ENCODE data around the gene MEGF10. TPM values are rescaled to one million over a fixed set of nuclear protein-coding genes. Genes with fewer than 3 reads are reported as not detected.

Gene MEGF10
- total and polyA plus RNA-seq, 10 of the 15 experiments (the other 5 are each of a cell fraction or from before 2014, with no cell fraction given): 0.03 to 0.21 (median 0.05) TPM; not detected in 5

DNA sequence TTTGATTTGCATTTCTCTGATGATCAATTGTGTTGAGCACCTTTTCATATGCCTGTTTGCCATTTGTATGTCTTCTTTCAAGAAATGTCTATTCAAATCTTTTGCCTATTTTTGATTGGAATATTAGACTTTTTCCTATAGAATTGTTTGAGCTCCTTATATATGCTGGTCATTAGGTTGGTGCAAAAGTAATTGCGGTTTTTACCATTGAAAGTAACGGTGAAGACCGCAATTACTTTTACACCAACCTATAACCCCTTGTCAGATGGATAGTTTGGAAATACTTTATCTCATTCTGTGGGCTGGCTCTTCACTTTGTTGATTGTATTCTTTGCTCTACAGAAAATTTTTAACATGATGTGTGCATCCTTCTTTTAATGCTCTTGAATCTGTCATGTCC lies 113.6 kb downstream of the MEGF10 start (continued):
- TF ChIP-seq, protein P1, sequence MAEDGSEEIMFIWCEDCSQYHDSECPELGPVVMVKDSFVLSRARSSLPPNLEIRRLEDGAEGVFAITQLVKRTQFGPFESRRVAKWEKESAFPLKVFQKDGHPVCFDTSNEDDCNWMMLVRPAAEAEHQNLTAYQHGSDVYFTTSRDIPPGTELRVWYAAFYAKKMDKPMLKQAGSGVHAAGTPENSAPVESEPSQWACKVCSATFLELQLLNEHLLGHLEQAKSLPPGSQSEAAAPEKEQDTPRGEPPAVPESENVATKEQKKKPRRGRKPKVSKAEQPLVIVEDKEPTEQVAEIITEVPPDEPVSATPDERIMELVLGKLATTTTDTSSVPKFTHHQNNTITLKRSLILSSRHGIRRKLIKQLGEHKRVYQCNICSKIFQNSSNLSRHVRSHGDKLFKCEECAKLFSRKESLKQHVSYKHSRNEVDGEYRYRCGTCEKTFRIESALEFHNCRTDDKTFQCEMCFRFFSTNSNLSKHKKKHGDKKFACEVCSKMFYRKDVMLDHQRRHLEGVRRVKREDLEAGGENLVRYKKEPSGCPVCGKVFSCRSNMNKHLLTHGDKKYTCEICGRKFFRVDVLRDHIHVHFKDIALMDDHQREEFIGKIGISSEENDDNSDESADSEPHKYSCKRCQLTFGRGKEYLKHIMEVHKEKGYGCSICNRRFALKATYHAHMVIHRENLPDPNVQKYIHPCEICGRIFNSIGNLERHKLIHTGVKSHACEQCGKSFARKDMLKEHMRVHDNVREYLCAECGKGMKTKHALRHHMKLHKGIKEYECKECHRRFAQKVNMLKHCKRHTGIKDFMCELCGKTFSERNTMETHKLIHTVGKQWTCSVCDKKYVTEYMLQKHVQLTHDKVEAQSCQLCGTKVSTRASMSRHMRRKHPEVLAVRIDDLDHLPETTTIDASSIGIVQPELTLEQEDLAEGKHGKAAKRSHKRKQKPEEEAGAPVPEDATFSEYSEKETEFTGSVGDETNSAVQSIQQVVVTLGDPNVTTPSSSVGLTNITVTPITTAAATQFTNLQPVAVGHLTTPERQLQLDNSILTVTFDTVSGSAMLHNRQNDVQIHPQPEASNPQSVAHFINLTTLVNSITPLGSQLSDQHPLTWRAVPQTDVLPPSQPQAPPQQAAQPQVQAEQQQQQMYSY (CRISPR knock-in tag; IDR thresholded peaks at IDR 0.05): no peak
- TF ChIP-seq, protein P2, sequence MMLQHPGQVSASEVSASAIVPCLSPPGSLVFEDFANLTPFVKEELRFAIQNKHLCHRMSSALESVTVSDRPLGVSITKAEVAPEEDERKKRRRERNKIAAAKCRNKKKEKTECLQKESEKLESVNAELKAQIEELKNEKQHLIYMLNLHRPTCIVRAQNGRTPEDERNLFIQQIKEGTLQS (IDR thresholded peaks at IDR 0.05; ENCODE audit: borderline replicate concordance, extremely low read depth, low read depth, low read length): no peak
- TF ChIP-seq EZH2 (IDR thresholded peaks at IDR 0.05; ENCODE audit: borderline replicate concordance, control insufficient read depth, low read depth, low read length) (no peak), RCOR1 (conservative IDR thresholded peaks at IDR 0.05; ENCODE audit: low read depth, low read length) (no peak), CHD2 (IDR thresholded peaks at IDR 0.05; ENCODE audit: borderline replicate concordance, low read depth, low read length) (no peak), CREB1 (IDR thresholded peaks at IDR 0.05; ENCODE audit: low read depth) (no peak)

DNA sequence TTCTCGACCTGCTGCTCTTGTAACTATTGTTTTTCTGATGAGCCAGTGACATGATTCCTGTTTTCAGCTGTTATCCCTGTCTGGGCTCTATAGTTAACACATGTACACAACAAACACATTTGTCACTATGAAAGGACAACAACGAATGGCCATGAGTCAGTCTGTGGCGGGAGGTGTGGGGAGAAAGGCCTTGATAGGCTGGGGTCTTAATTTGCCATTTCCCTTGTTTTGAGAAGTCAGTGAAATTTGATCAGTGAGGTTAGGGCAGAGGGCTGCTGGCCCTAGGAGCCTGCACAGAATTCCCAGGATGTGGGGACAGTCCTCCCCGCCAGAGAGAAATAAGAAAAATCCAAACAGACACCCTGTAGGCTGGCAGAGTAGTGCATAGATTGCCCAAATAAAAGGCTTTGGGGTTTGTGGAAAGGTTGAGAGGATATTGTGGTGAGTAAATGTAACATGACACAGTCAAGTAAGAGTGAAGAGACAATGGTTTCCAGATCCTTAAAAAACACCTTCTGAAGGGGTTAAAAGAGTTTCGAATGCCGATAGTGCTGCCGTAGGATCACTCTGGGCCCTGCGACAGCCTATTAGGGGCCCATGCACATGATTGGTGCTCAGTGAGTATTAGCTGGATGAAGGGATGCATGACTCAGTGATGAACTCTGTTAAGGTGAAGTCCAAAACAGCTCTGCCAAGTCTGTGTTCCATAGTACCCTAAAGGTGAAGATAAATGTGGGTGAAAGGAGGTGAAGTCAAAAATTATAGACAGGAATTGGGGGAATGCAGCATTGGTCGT lies 115.9 kb downstream of the MEGF10 start:
- no peaks in the 10 kb centered on the region for H4K20me1 ChIP-seq (ENCODE audit: control insufficient read depth, insufficient read depth)
- H3K9me3 ChIP-seq (replicated peaks; ENCODE audit: control insufficient read depth, insufficient read depth, low read length): no peaks in the 10 kb centered on the region
- H3K4me2 ChIP-seq (ENCODE audit: control insufficient read depth, insufficient read depth): no peak overlapping the region
- no peak for FAIRE-seq
- BruUV-seq (replicated peaks): no TSS peak
- intact Hi-C loops (cut with micrococcal nuclease; ENCODE audit: unreplicated experiment) (no loop called here), in situ Hi-C loops (cut with MboI) (no loop called here)
- WGBS (ENCODE audit: insufficient coverage, insufficient replicate concordance, low lambda C conversion rate, missing lambda C conversion rate): 75% methylated on average over 9 of the region's 9 CpGs
- CTCF ChIA-PET: no interaction called here
- H3K4me3 ChIP-seq: no peak overlapping the region
- H3K4me1 ChIP-seq (ENCODE audit: control insufficient read depth, insufficient read depth, low read length): peaks cover 11% of the 10 kb centered on the region
- no peaks in the 10 kb centered on the region for H3K27me3 ChIP-seq (replicated peaks in 1 of 2; ENCODE audit: control insufficient read depth in 2 of 2, insufficient read depth in 2 of 2, low read length in 1 of 2)
- no peak for ATAC-seq
- SMC1A ChIA-PET (ENCODE audit: uncharacterized antibody, unreplicated experiment): interaction anchor here (1.1 to 1.5 kb wide), 2 partner anchors 14 to 18 kb away, joined by 3 to 4 read pairs; no protein-coding TSS in a partner anchor
- RAD21 ChIA-PET (ENCODE audit: unreplicated experiment): no interaction called here
- POLR2A ChIA-PET: no interaction called here
- no peak for DNase-seq (ENCODE audit: low read depth, low spot score)
- H2AFZ ChIP-seq (ENCODE audit: control insufficient read depth, low read depth, low read length): no peak overlapping the region
- no peaks in the 10 kb centered on the region for H3K79me2 ChIP-seq (ENCODE audit: control insufficient read depth, insufficient read depth, low read length)
- no peaks in the 10 kb centered on the region for H3K36me3 ChIP-seq (ENCODE audit: control insufficient read depth in 2 of 2, insufficient read depth in 2 of 2, low read length in 1 of 2)
- H3K27ac ChIP-seq (ENCODE audit: control insufficient read depth, insufficient read depth): no peak overlapping the region
- no peak overlapping the region for H3K9ac ChIP-seq (ENCODE audit: control insufficient read depth, insufficient read depth, low read length)
- TF ChIP-seq HDGF (IDR thresholded peaks at IDR 0.05): no peak
- TF ChIP-seq SUZ12 (IDR thresholded peaks at IDR 0.05; ENCODE audit: unreplicated experiment): no peak
- no peak for TF ChIP-seq ZSCAN29 (IDR thresholded peaks at IDR 0.05)
- no peak for TF ChIP-seq YBX1 (IDR thresholded peaks at IDR 0.05)
- TF ChIP-seq NR2C2 (IDR thresholded peaks at IDR 0.05; ENCODE audit: borderline replicate concordance, control insufficient read depth, insufficient read length, low read depth): no peak
- TF ChIP-seq, protein P3, sequence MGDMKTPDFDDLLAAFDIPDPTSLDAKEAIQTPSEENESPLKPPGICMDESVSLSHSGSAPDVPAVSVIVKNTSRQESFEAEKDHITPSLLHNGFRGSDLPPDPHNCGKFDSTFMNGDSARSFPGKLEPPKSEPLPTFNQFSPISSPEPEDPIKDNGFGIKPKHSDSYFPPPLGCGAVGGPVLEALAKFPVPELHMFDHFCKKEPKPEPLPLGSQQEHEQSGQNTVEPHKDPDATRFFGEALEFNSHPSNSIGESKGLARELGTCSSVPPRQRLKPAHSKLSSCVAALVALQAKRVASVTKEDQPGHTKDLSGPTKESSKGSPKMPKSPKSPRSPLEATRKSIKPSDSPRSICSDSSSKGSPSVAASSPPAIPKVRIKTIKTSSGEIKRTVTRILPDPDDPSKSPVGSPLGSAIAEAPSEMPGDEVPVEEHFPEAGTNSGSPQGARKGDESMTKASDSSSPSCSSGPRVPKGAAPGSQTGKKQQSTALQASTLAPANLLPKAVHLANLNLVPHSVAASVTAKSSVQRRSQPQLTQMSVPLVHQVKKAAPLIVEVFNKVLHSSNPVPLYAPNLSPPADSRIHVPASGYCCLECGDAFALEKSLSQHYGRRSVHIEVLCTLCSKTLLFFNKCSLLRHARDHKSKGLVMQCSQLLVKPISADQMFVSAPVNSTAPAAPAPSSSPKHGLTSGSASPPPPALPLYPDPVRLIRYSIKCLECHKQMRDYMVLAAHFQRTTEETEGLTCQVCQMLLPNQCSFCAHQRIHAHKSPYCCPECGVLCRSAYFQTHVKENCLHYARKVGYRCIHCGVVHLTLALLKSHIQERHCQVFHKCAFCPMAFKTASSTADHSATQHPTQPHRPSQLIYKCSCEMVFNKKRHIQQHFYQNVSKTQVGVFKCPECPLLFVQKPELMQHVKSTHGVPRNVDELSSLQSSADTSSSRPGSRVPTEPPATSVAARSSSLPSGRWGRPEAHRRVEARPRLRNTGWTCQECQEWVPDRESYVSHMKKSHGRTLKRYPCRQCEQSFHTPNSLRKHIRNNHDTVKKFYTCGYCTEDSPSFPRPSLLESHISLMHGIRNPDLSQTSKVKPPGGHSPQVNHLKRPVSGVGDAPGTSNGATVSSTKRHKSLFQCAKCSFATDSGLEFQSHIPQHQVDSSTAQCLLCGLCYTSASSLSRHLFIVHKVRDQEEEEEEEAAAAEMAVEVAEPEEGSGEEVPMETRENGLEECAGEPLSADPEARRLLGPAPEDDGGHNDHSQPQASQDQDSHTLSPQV (IDR thresholded peaks at IDR 0.05): no peak
